GM18526 (cell line): ENCODE results near the gene GALNT16.

Experiments used
- POLR2A ChIP-seq: IDR thresholded peaks from 3 replicates; pipeline ENCODE4 v1.6.1; 2011; ENCODE audit not compliant: insufficient read length; ENCODE audit errors: extremely low read depth

The GALNT16 gene

GRCh38 chr14:69332782-69333395 is 72.9 kb downstream of the GALNT16 start:
- no peak for TF ChIP-seq POLR2A

GRCh38 chr14:69333791-69334337 is 73.9 kb downstream of the GALNT16 start:
- no peak for TF ChIP-seq POLR2A

- TF ChIP-seq POLR2A = no peak
These were observed 74.6 kb downstream of the GALNT16 start for GRCh38 chr14:69334576-69334975.

- TF ChIP-seq POLR2A = no peak
These were observed 75.4 kb downstream of the GALNT16 start for GRCh38 chr14:69335371-69335771.

- no peak for TF ChIP-seq POLR2A
These were observed 78.0 kb downstream of the GALNT16 start for GRCh38 chr14:69337984-69338383.

- TF ChIP-seq POLR2A = no peak
These were observed 79.5 kb downstream of the GALNT16 start for GRCh38 chr14:69339426-69339825.

GRCh38 chr14:69342928-69343525 is 83.1 kb downstream of the GALNT16 start:
- no peak for TF ChIP-seq POLR2A

- no peak for TF ChIP-seq POLR2A
These were observed 84.2 kb downstream of the GALNT16 start for GRCh38 chr14:69344171-69344570.

GRCh38 chr14:69345402-69345801 is 85.4 kb downstream of the GALNT16 start:
- no peak for TF ChIP-seq POLR2A

GRCh38 chr14:69346710-69347109 is 86.8 kb downstream of the GALNT16 start:
- no peak for TF ChIP-seq POLR2A

GRCh38 chr14:69349091-69349777 is 89.3 kb downstream of the GALNT16 start:
- no peak for TF ChIP-seq POLR2A

GRCh38 chr14:69350892-69351291 is 90.9 kb downstream of the GALNT16 start:
- TF ChIP-seq POLR2A = no peak

GRCh38 chr14:69351385-69351784 is 91.4 kb downstream of the GALNT16 start:
- no peak for TF ChIP-seq POLR2A

GRCh38 chr14:69351911-69352310 is 92.0 kb downstream of the GALNT16 start:
- no peak for TF ChIP-seq POLR2A

- no peak for TF ChIP-seq POLR2A
These were observed 93.2 kb downstream of the GALNT16 start for GRCh38 chr14:69353168-69353567.

- TF ChIP-seq POLR2A = peak; percentile 43
These were observed 94.6 kb downstream of the GALNT16 start for GRCh38 chr14:69354383-69355153.

- no peak for TF ChIP-seq POLR2A
These were observed 95.2 kb downstream of the GALNT16 start for GRCh38 chr14:69355154-69355597.
